Colon (tissue), 2 donors: ENCODE data around the gene OBP2B.

ENCODE experiments used
- FAIRE-seq: peaks from 2 replicates; lab custom pipeline; 2012; peaks lifted over from hg19 to GRCh38; lab: Jason Lieb, UNC
- donor health status: control.
- donor health status: control.

OBP2B gene

DNA sequence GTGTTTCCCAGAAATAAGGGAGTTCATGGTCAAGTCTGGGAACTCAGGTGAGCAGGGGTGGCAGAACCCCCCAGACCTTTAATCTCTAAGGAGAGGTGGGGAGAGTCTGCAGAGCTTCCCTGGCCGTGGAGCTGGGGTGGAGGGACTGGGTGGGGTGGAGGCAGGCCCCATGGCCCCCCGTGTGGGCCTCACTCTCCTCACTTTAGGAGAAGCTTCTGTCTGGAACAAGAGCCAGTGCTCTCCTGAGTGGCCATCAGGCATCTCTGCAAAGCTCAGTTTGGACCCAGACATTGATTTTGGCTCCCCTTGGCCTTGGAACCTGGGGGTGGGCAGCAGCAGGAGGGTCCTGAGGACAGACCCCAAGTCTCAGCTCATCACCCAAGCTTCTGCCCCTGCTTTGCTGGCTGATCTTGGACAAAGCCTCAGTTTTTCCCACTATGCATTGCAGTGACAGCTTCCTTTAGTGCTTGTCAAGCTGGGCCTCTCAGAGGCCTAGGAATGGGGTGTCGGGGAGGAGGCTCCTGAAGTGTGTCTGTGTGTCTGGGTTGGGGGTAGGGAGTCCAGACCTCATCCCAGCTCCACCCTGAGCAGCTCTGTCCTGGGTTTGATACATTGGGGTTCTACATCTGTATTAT, 41.8 kb downstream of the OBP2B start:
- FAIRE-seq = no peak

DNA sequence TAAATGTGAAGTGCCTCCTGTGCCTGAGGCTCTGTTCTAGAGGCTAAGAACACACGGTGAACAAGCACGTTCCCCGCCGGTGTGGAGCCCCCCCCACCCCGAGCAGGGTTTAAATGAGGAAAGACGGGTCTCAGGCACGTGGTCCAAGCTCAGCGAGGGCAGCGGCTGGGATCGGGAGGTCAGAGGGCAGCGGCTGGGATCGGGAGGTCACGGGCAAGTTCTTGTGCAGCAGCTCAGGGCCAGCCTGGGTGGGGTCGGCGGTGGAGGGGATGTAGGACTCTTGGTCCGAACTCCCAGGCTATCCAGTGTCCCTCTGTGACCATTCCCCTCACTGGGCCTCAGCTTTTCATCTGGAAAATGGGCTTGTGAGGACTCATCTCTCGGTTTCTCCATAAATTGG, 42.7 kb downstream of the OBP2B start:
- FAIRE-seq = no peak

- FAIRE-seq = no peak
These were observed 43.7 kb downstream of the OBP2B start for GRCh38 chr9:133165452-133165730.

GRCh38 chr9:133164191-133164590, 44.9 kb downstream of the OBP2B start:
- FAIRE-seq = no peak

DNA sequence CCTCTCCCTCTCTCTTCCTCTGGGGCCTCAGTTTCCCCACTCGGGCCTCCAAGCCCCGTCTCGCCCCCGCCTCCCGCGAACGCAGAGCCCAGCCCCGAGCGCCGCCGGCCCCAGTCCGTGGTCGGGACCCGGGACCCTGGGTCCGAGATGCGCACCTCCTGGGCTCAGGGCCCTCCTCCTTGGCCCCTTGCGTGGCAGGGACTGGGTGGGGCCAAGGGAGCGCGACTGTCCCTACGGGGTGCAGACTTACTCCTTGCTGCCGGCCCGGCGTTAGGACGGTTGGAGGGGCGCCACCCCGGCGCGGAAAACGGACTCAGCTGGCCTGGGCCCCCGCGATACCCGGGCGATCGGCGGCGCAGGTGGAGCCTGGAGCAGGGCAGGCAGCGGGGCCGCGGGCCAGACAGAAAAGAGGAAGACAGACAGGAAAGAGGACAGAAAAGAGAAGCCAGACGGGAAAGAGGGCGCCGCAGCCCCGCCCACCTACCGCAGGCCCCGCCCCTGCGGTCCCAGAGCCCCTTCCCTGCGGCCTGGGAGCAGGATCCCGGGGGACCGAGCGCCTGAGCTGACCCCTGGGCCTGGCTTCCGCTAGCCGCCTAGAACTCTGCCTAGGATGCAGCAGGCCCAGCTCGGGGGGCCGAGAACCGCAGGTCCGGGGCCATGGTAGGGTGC, 45.4 kb downstream of the OBP2B start, which contains the start of gene GBGT1:
Gene GBGT1, minus strand, starts transcription at position 411 of the 669 bp plus-strand sequence. CDS start 1,502 bp downstream, outside the sequence.
- FAIRE-seq = no peak

DNA sequence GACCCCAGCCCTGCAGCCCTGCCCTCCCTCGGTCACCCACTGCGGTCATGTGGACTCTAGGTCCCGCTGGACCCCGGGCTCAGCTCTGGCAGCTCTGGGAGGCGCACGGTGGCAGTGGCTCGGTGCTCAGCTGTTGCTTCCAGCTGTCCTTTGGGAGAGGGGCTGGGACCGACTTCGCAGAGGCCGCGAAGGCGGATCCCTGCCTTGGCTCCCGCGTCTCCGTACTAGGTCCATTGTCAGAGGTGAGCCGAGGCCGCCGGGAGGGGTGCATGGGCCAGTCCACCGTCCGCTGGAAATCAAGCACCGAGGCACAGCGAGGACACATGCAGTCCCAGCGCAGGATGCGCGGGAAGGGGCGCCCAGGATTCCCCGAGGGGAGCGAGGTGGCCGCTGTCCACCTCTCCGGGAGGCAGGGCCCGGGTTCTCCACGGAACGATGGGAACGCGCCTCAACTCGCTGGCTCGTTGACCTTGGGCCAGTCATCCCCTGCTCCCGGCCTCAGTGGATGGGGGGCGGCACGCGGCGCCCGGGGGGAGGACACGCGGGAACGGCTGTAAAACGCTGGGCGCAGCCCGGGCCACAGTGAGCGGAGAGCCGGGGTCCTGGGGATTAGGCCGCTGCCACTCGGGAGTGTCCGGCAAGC, 46.1 kb downstream of the OBP2B start:
- no peak for FAIRE-seq

GRCh38 chr9:133161547-133161950, 47.5 kb downstream of the OBP2B start:
- no peak for FAIRE-seq

DNA sequence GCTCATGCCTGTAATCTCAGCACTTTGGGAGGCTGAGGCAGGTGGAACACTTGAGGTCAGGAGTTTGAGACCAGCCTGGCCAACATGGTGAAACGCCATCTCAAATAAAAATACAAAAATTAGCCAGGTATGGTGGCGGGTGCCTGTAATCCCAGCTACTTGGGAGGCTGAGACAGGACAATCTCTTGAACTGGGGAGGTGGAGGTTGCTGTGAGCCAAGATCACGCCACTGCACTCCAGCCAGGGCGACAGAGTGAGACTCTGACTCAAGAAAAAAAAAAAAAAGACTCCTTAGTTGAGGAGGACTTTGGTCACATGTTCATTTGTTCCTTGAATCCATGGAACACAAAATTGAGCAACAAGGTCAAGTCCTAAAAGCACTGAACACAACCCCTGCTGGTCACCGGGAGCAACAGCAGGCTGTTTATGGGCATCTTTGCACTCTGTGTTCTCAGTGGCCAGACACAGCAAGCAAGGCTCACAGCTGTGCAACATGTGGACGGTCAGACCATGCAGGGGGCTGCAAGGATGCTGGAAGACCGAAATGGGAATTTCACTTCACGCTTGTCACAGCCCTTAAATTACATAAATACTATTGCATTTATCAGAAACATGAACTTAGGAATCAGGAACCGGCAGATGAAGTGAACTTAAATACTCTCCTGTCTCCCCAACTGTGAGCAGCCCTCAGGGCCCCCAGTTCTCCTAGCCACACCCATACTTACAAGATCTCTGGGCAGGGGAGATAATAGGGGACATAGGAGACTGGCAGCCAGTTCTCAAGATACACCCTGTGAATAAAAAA, 48.1 kb downstream of the OBP2B start:
- no peak for FAIRE-seq

DNA sequence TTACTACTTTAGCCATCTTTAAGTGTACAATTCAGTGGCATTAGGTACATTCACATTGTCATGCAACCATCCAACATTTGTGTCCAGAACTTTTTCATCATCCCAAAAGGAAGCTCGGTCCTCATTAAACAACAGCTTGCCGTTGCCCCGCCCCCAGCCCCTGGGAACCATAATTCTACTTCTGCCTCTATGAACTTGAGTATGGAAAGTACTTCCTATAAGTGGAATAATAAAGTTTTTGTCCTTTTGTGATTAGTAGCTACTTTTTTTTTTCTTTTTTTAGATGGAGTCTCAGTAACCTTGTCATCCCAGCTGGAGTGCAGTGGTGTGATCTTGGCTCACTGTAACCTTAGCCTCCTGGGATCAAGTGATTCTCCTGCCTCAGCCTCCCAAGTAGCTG, 50.4 kb downstream of the OBP2B start:
- FAIRE-seq = no peak
